Measurements from ENCODE around the gene CHADL.

Gene CHADL

GRCh38 chr22:41286639-41287091 is 45.9 kb upstream of the CHADL start:
- Histone ChIP-seq H3K4me3 (ENCODE audit: low read length, poor library complexity, severe bottlenecking) (peak overlapping the region; percentile 83), H3K27me3 (ENCODE audit: insufficient read depth, low read length, poor library complexity, severe bottlenecking) (no peaks in the 10 kb centered on the region), H3K4me1 (ENCODE audit: insufficient read depth, low read length, poor library complexity, severe bottlenecking) (peaks cover 29% of the 10 kb centered on the region), H3K9ac (ENCODE audit: low read depth, low read length, poor library complexity, severe bottlenecking) (peak overlapping the region; percentile 71), H3K36me3 (ENCODE audit: insufficient read depth, low read length) (no peaks in the 10 kb centered on the region), H3F3A (ENCODE audit: low read depth) (no peaks in the 10 kb centered on the region), H3K9me2 (replicated peaks; ENCODE audit: low read depth, low read length) (no peaks in the 10 kb centered on the region), H3K9me3 (ENCODE audit: insufficient read depth, low read depth, low read length) (no peaks in the 10 kb centered on the region), H2AFZ (ENCODE audit: low read length) (peak overlapping the region; percentile 89), H3K4me2 (ENCODE audit: low read depth, low read length, poor library complexity, severe bottlenecking) (peak overlapping the region; percentile 74), H3K79me2 (ENCODE audit: insufficient read depth, low read length) (peaks cover 41% of the 10 kb centered on the region), H4K20me1 (ENCODE audit: insufficient read depth, low read length, poor library complexity, severe bottlenecking) (peaks cover 12% of the 10 kb centered on the region)
- TF ChIP-seq EZH2phosphoT487 (IDR thresholded peaks at IDR 0.05; ENCODE audit: borderline replicate concordance) (no peak), CTCF (conservative IDR thresholded peaks at IDR 0.05; ENCODE audit: low read length) (no peak)

GRCh38 chr22:41285820-41286638 is 45.3 kb upstream of the CHADL start, which contains the start of gene RANGAP1:
Gene RANGAP1, minus strand, starts transcription at chr22:41286187. Its CDS starts 5,143 bp downstream, at chr22:41281044.
- Histone ChIP-seq H3K27me3 (ENCODE audit: insufficient read depth, low read length, poor library complexity, severe bottlenecking) (no peaks in the 10 kb centered on the region), H3K4me3 (ENCODE audit: low read length, poor library complexity, severe bottlenecking) (peak within 1 kb of the TSS; percentile 88), H4K20me1 (ENCODE audit: insufficient read depth, low read length, poor library complexity, severe bottlenecking) (peaks cover 12% of the 10 kb centered on the region), H2AFZ (ENCODE audit: low read length) (peak within 1 kb of the TSS; percentile 89), H3F3A (ENCODE audit: low read depth) (no peaks in the 10 kb centered on the region), H3K79me2 (ENCODE audit: insufficient read depth, low read length) (peaks cover 47% of the 10 kb centered on the region), H3K9me3 (ENCODE audit: insufficient read depth, low read depth, low read length) (no peaks in the 10 kb centered on the region), H3K4me1 (ENCODE audit: insufficient read depth, low read length, poor library complexity, severe bottlenecking) (peaks cover 35% of the 10 kb centered on the region), H3K36me3 (ENCODE audit: insufficient read depth, low read length) (no peaks in the 10 kb centered on the region), H3K9me2 (replicated peaks; ENCODE audit: low read depth, low read length) (no peaks in the 10 kb centered on the region), H3K4me2 (ENCODE audit: low read depth, low read length, poor library complexity, severe bottlenecking) (peak within 1 kb of the TSS; percentile 89), H3K9ac (ENCODE audit: low read depth, low read length, poor library complexity, severe bottlenecking) (peak within 1 kb of the TSS; percentile 80)
- TF ChIP-seq CTCF (conservative IDR thresholded peaks at IDR 0.05; ENCODE audit: low read length) (no peak), EZH2phosphoT487 (IDR thresholded peaks at IDR 0.05; ENCODE audit: borderline replicate concordance) (no peak)

GRCh38 chr22:41285441-41285819 is 44.7 kb upstream of the CHADL start:
- Histone ChIP-seq H3K79me2 (ENCODE audit: insufficient read depth, low read length) (peaks cover 53% of the 10 kb centered on the region), H3K9me3 (ENCODE audit: insufficient read depth, low read depth, low read length) (no peaks in the 10 kb centered on the region), H3K9ac (ENCODE audit: low read depth, low read length, poor library complexity, severe bottlenecking) (peak overlapping the region; percentile 80), H3K36me3 (ENCODE audit: insufficient read depth, low read length) (peaks cover 1% of the 10 kb centered on the region; the same call in 1 of the 2 replicates), H3K4me3 (ENCODE audit: low read length, poor library complexity, severe bottlenecking) (peak overlapping the region; percentile 88), H2AFZ (ENCODE audit: low read length) (peak overlapping the region; percentile 70), H3K4me2 (ENCODE audit: low read depth, low read length, poor library complexity, severe bottlenecking) (peak overlapping the region; percentile 89), H3F3A (ENCODE audit: low read depth) (no peaks in the 10 kb centered on the region), H3K4me1 (ENCODE audit: insufficient read depth, low read length, poor library complexity, severe bottlenecking) (peaks cover 37% of the 10 kb centered on the region), H3K9me2 (replicated peaks; ENCODE audit: low read depth, low read length) (no peaks in the 10 kb centered on the region), H3K27me3 (ENCODE audit: insufficient read depth, low read length, poor library complexity, severe bottlenecking) (no peaks in the 10 kb centered on the region), H4K20me1 (ENCODE audit: insufficient read depth, low read length, poor library complexity, severe bottlenecking) (peaks cover 12% of the 10 kb centered on the region)
- TF ChIP-seq CTCF (conservative IDR thresholded peaks at IDR 0.05; ENCODE audit: low read length) (no peak), EZH2phosphoT487 (IDR thresholded peaks at IDR 0.05; ENCODE audit: borderline replicate concordance) (no peak)
